Inflammatory macrophage treated with lipopolysaccharide for 4 hours (primary cell): Measurements from ENCODE around the gene LRSAM1.

Source experiments
- DNase-seq: peaks from one replicate; pipeline ENCODE4 v3.0.0-alpha.2; 2020

The LRSAM1 gene

GRCh38 chr9:127519301-127520166, 68.2 kb downstream of the LRSAM1 start:
- DNase-seq, result peak; percentile 97

GRCh38 chr9:127520941-127521918, 69.9 kb downstream of the LRSAM1 start:
- no peak for DNase-seq

GRCh38 chr9:127521919-127522304, 70.6 kb downstream of the LRSAM1 start:
- DNase-seq, result no peak

- no peak for DNase-seq
These were observed 71.4 kb downstream of the LRSAM1 start for GRCh38 chr9:127522727-127523126.

GRCh38 chr9:127523312-127523851, 72.1 kb downstream of the LRSAM1 start:
- DNase-seq, result peak; percentile 46

- DNase-seq, result no peak
These were observed 73.1 kb downstream of the LRSAM1 start for GRCh38 chr9:127524373-127524772.

GRCh38 chr9:127525401-127526188, 74.3 kb downstream of the LRSAM1 start:
- peak; percentile 74 for DNase-seq

- DNase-seq, result no peak
These were observed 75.6 kb downstream of the LRSAM1 start for GRCh38 chr9:127526655-127527559.

- no peak for DNase-seq
These were observed 76.4 kb downstream of the LRSAM1 start for GRCh38 chr9:127527560-127528268.

GRCh38 chr9:127528422-127529251, 77.3 kb downstream of the LRSAM1 start:
- no peak for DNase-seq

GRCh38 chr9:127529671-127530070, 78.4 kb downstream of the LRSAM1 start:
- no peak for DNase-seq

- DNase-seq, result no peak
These were observed 79.1 kb downstream of the LRSAM1 start for GRCh38 chr9:127530206-127530941.

- DNase-seq, result no peak
These were observed 80.4 kb downstream of the LRSAM1 start for GRCh38 chr9:127531676-127532075.

GRCh38 chr9:127534250-127534906, 83.1 kb downstream of the LRSAM1 start:
- no peak for DNase-seq

- DNase-seq, result no peak
These were observed 83.6 kb downstream of the LRSAM1 start for GRCh38 chr9:127534931-127535330.

- no peak for DNase-seq
These were observed 84.1 kb downstream of the LRSAM1 start for GRCh38 chr9:127535396-127535795.

GRCh38 chr9:127535834-127536233, 84.5 kb downstream of the LRSAM1 start:
- DNase-seq, result no peak

- DNase-seq, result no peak
These were observed 85.2 kb downstream of the LRSAM1 start for GRCh38 chr9:127536499-127536898.
